ENCODE results near the gene BAZ2B. TPM values are rescaled to one million over a fixed set of nuclear protein-coding genes. Genes with fewer than 3 reads are reported as not detected.

BAZ2B gene
- total RNA-seq, 2 experiments from 2014 or later: 17.9 to 18.5 TPM

DNA sequence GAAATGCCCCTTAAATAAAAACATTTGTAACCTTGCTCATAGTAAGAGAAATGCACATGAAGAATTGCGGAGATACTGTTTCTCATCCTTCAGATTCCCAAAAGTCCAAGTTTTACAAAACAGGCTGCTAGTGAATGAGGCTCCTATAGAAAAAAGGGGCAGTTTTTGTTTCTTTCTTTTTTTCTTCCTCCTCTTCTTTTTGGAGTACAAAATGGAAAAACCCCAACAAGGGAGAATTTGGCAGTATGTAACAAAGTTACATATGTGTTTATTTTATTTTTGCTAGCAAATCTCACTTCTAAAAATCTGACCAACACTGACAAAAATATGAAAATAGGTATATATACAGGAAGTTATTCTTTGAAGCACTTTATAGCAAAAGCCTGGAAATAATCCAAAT lies 7.1 kb upstream of the BAZ2B start:
- ATAC-seq (ENCODE audit: poor library complexity) (no peak), DNase-seq (no peak)
- no peaks in the 10 kb centered on the region for H3K27me3 Mint-ChIP-seq
- no peak overlapping the region for H3K27ac Mint-ChIP-seq
- no peaks in the 10 kb centered on the region for H3K4me1 Mint-ChIP-seq (ENCODE audit: low read depth)
- H3K9me3 Mint-ChIP-seq: no peaks in the 10 kb centered on the region
- Histone ChIP-seq H3K27ac (ENCODE audit: low read depth in 1 of 2, low read length in 2 of 2) (no peak overlapping the region), H3K9me3 (ENCODE audit: control insufficient read depth in 1 of 2, insufficient read depth in 1 of 2, low read length in 2 of 2) (no peaks in the 10 kb centered on the region), H3K4me3 (ENCODE audit: low read length) (no peak overlapping the region), H3K36me3 (ENCODE audit: insufficient read depth, low read length) (no peaks in the 10 kb centered on the region), H3K4me1 (ENCODE audit: insufficient read depth, low read length) (no peaks in the 10 kb centered on the region), H3K27me3 (ENCODE audit: control insufficient read depth in 1 of 2, insufficient read depth in 2 of 2, low read length in 2 of 2) (no peaks in the 10 kb centered on the region)
- POLR2A ChIA-PET: no interaction called here
- CTCF ChIA-PET: no interaction called here
- H3K36me3 Mint-ChIP-seq (ENCODE audit: low read depth): no peaks in the 10 kb centered on the region
- intact Hi-C loops (cut with DNase I, micrococcal nuclease): no loop called here
- H3K4me3 Mint-ChIP-seq: no peak overlapping the region
- TF ChIP-seq, protein P1, sequence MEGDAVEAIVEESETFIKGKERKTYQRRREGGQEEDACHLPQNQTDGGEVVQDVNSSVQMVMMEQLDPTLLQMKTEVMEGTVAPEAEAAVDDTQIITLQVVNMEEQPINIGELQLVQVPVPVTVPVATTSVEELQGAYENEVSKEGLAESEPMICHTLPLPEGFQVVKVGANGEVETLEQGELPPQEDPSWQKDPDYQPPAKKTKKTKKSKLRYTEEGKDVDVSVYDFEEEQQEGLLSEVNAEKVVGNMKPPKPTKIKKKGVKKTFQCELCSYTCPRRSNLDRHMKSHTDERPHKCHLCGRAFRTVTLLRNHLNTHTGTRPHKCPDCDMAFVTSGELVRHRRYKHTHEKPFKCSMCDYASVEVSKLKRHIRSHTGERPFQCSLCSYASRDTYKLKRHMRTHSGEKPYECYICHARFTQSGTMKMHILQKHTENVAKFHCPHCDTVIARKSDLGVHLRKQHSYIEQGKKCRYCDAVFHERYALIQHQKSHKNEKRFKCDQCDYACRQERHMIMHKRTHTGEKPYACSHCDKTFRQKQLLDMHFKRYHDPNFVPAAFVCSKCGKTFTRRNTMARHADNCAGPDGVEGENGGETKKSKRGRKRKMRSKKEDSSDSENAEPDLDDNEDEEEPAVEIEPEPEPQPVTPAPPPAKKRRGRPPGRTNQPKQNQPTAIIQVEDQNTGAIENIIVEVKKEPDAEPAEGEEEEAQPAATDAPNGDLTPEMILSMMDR (IDR thresholded peaks at IDR 0.05): no peak

DNA sequence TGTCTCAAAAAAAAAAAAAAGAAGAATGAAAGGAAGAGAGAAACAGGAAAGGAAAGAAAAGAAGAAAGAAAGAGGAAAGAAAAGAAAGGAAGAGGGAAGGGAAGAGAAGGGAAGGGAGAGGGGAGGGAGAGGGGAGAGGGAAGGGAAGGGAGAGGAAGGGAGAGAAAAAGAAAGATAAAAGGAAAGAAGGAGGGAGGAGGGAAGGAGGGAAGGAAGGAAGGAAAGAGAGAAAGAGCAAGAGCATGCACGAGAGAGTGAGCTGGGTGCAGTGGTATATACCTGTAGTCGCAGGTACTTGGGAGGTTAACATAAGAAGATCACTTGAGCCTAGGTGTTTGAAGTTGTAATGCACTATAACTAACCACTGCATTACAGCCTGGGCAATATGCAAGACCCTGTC lies 6.6 kb upstream of the BAZ2B start:
- no peaks in the 10 kb centered on the region for H3K27me3 ChIP-seq (ENCODE audit: control insufficient read depth in 1 of 2, insufficient read depth in 2 of 2, low read length in 2 of 2)
- H3K27ac ChIP-seq (ENCODE audit: low read depth in 1 of 2, low read length in 2 of 2): no peak overlapping the region
- H3K4me1 Mint-ChIP-seq (ENCODE audit: low read depth): no peaks in the 10 kb centered on the region
- no peak overlapping the region for H3K27ac Mint-ChIP-seq
- ChIA-PET CTCF (no interaction called here), POLR2A (no interaction called here)
- intact Hi-C loops (cut with DNase I, micrococcal nuclease): no loop called here
- H3K4me1 ChIP-seq (ENCODE audit: insufficient read depth, low read length): no peaks in the 10 kb centered on the region
- TF ChIP-seq, protein P1 (IDR thresholded peaks at IDR 0.05): no peak
- no peaks in the 10 kb centered on the region for H3K9me3 ChIP-seq (ENCODE audit: control insufficient read depth in 1 of 2, insufficient read depth in 1 of 2, low read length in 2 of 2)
- no peak for ATAC-seq (ENCODE audit: poor library complexity)
- no peaks in the 10 kb centered on the region for H3K9me3 Mint-ChIP-seq
- no peaks in the 10 kb centered on the region for H3K36me3 ChIP-seq (ENCODE audit: insufficient read depth, low read length)
- no peak for DNase-seq
- H3K36me3 Mint-ChIP-seq (ENCODE audit: low read depth): no peaks in the 10 kb centered on the region
- no peak overlapping the region for H3K4me3 Mint-ChIP-seq
- H3K27me3 Mint-ChIP-seq: no peaks in the 10 kb centered on the region
- H3K4me3 ChIP-seq (ENCODE audit: low read length): no peak overlapping the region

DNA sequence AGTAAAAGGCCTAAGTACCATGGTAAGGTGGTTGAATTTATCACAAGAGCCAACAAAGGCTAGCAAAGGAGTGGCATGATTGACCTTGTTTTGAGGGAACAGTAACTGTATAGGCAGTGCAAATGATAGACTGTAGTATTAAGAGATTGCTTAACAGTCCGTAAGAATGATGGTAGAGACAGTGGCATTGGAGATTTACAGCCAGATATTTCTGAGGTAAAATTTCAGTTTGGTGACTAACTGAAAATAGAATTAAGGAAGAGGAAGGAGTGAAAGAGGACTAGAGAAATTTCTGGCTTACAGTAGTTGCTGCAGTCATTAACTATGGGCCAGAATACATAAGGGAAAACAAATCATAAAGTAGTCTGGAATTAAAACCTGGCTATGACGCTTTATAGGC lies 4.4 kb upstream of the BAZ2B start:
- Mint-ChIP-seq H3K36me3 (ENCODE audit: low read depth) (no peaks in the 10 kb centered on the region), H3K9me3 (no peaks in the 10 kb centered on the region), H3K27me3 (peaks cover 5% of the 10 kb centered on the region), H3K4me1 (ENCODE audit: low read depth) (peaks cover 5% of the 10 kb centered on the region), H3K27ac (no peak overlapping the region), H3K4me3 (no peak overlapping the region)
- Histone ChIP-seq H3K4me3 (ENCODE audit: low read length) (no peak overlapping the region), H3K27ac (ENCODE audit: low read depth in 1 of 2, low read length in 2 of 2) (no peak overlapping the region), H3K27me3 (ENCODE audit: control insufficient read depth in 1 of 2, insufficient read depth in 2 of 2, low read length in 2 of 2) (peaks cover 6 to 9% of the 10 kb centered on the region in 2 experiments), H3K36me3 (ENCODE audit: insufficient read depth, low read length) (no peaks in the 10 kb centered on the region), H3K9me3 (ENCODE audit: control insufficient read depth in 1 of 2, insufficient read depth in 1 of 2, low read length in 2 of 2) (no peaks in the 10 kb centered on the region), H3K4me1 (ENCODE audit: insufficient read depth, low read length) (peaks cover 5% of the 10 kb centered on the region)
- ATAC-seq (ENCODE audit: poor library complexity) (no peak), DNase-seq (no peak)
- ChIA-PET POLR2A (no interaction called here), CTCF (no interaction called here)
- TF ChIP-seq, protein P1 (IDR thresholded peaks at IDR 0.05): no peak
- intact Hi-C loops (cut with DNase I, micrococcal nuclease): no loop called here
